D341Med (cell line): Measurements from ENCODE around the gene PALM3.

Experiments used
- DNase-seq: peaks from one replicate; pipeline ENCODE4 v3.0.0; 2012; ENCODE audit warnings: low spot score

The PALM3 gene

GRCh38 chr19:14061751-14062557, at the start of gene PALM3:
TSS of gene PALM3 (minus strand) at chr19:14062076. CDS start at chr19:14061980, 96 bp downstream.
- no peak for DNase-seq

GRCh38 chr19:14111486-14111885, 49.6 kb upstream of the PALM3 start:
- no peak for DNase-seq

- no peak for DNase-seq
Measured at GRCh38 chr19:14110650-14111049, 48.8 kb upstream of the PALM3 start.

- no peak for DNase-seq
Measured at GRCh38 chr19:14107581-14108461, 45.9 kb upstream of the PALM3 start.

- DNase-seq = no peak
Measured at GRCh38 chr19:14106840-14107239, 45.0 kb upstream of the PALM3 start.

- no peak for DNase-seq
Measured at GRCh38 chr19:14105680-14106079, 43.8 kb upstream of the PALM3 start.

GRCh38 chr19:14103310-14103709, 41.4 kb upstream of the PALM3 start:
- DNase-seq = no peak

- DNase-seq = no peak
Measured at GRCh38 chr19:14102756-14103155, 40.9 kb upstream of the PALM3 start.

- DNase-seq = no peak
Measured at GRCh38 chr19:14102102-14102696, 40.3 kb upstream of the PALM3 start.

GRCh38 chr19:14101003-14101545, 39.2 kb upstream of the PALM3 start:
- DNase-seq = no peak

- no peak for DNase-seq
Measured at GRCh38 chr19:14097532-14098151, 35.8 kb upstream of the PALM3 start.

GRCh38 chr19:14096272-14096992, 34.6 kb upstream of the PALM3 start:
- DNase-seq = no peak

- no peak for DNase-seq
Measured at GRCh38 chr19:14094854-14095253, 33.0 kb upstream of the PALM3 start.

GRCh38 chr19:14093117-14093823, 31.4 kb upstream of the PALM3 start:
- no peak for DNase-seq

GRCh38 chr19:14091813-14092462, 30.1 kb upstream of the PALM3 start:
- peak; percentile 75 for DNase-seq

GRCh38 chr19:14091081-14091812, 29.4 kb upstream of the PALM3 start:
- no peak for DNase-seq

GRCh38 chr19:14090509-14091080, 28.7 kb upstream of the PALM3 start, which contains the start of gene SAMD1:
TSS of gene SAMD1 (minus strand) at chr19:14090751.
- DNase-seq = peak; percentile 93

- peak; percentile 82 for DNase-seq
Measured at GRCh38 chr19:14089662-14090508, 28.0 kb upstream of the PALM3 start.
